ENCODE data around the gene PTGES3L. TPM values are rescaled to one million over a fixed set of nuclear protein-coding genes. Genes with fewer than 3 reads are reported as not detected.

Gene PTGES3L
- 0.15 and 0.50 TPM in 2 replicates for total RNA-seq

GRCh38 chr17:42979511-42980273, at the start of gene PTGES3L:
Gene PTGES3L, minus strand, starts transcription at chr17:42980080. Its CDS starts 27 bp downstream, at chr17:42980053.

GRCh38 chr17:43024407-43025289, 44.8 kb upstream of the PTGES3L start, which contains the start of gene RND2:
Gene RND2, plus strand, starts transcription at chr17:43025231. Its CDS starts 117 bp downstream, at chr17:43025348.

GRCh38 chr17:43021741-43022512, 42.0 kb upstream of the PTGES3L start, which contains the start of gene VAT1:
Gene VAT1, minus strand, starts transcription at chr17:43022385. Its CDS starts 63 bp downstream, at chr17:43022322.

GRCh38 chr17:43006639-43007551, 27.0 kb upstream of the PTGES3L start, which contains the start of gene IFI35:
Gene IFI35, plus strand, starts transcription at chr17:43006784. Its CDS starts 164 bp downstream, at chr17:43006948.

GRCh38 chr17:42997984-42998938, 18.4 kb upstream of the PTGES3L start, which contains the start of gene RPL27:
Gene RPL27, plus strand, starts transcription at chr17:42998419. Its CDS starts 332 bp downstream, at chr17:42998751.

GRCh38 chr17:42980274-42980765, 440 bp upstream of the PTGES3L start, which contains the start of gene RUNDC1:
Gene RUNDC1, plus strand, starts transcription at chr17:42980565. Its CDS starts 12 bp downstream, at chr17:42980577.

GRCh38 chr17:42964161-42964932, 15.5 kb downstream of the PTGES3L start, which contains the start of gene AARSD1:
Gene AARSD1, minus strand, starts transcription at chr17:42964454. Its CDS starts 14 bp downstream, at chr17:42964440.

Other genes with a start within 250 kb of the PTGES3L start
- gene EZH1, start 235.0 kb downstream of the PTGES3L start, total RNA-seq = 8.2 and 9.4 TPM in 2 replicates
- 0.59 and 1.5 TPM in 2 replicates for gene RAMP2, start 218.9 kb downstream of the PTGES3L start, total RNA-seq
- gene VPS25, start 206.6 kb downstream of the PTGES3L start, total RNA-seq = 96.5 and 96.9 TPM in 2 replicates
- 0.74 and 1.7 TPM in 2 replicates for gene WNK4, start 199.5 kb downstream of the PTGES3L start, total RNA-seq
- 90.8 and 94.0 TPM in 2 replicates for gene COA3, start 181.4 kb downstream of the PTGES3L start, total RNA-seq
- gene CNTD1, start 181.2 kb downstream of the PTGES3L start, total RNA-seq = not detected in 2 replicates
- gene BECN1, start 155.8 kb downstream of the PTGES3L start, total RNA-seq = 76.7 and 87.3 TPM in 2 replicates
- 96.9 and 104 TPM in 2 replicates for gene PSME3, start 146.7 kb downstream of the PTGES3L start, total RNA-seq
- 0.34 and 0.74 TPM in 2 replicates for gene AOC2, start 135.5 kb downstream of the PTGES3L start, total RNA-seq
- gene AOC3, start 128.9 kb downstream of the PTGES3L start, total RNA-seq = under 0.01 and 0.15 TPM in 2 replicates
- not detected in 2 replicates for gene G6PC1, start 79.3 kb downstream of the PTGES3L start, total RNA-seq
- gene AARSD1, start 15.6 kb downstream of the PTGES3L start, total RNA-seq = 27.2 and 31.5 TPM in 2 replicates
- gene RUNDC1, start 485 bp upstream of the PTGES3L start, total RNA-seq = 4.8 and 5.4 TPM in 2 replicates
- 1,301 and 1,423 TPM in 2 replicates for gene RPL27, start 18.3 kb upstream of the PTGES3L start, total RNA-seq
- gene IFI35, start 26.7 kb upstream of the PTGES3L start, total RNA-seq = 22.5 and 24.1 TPM in 2 replicates
- gene VAT1, start 42.3 kb upstream of the PTGES3L start, total RNA-seq = 189 and 196 TPM in 2 replicates
- 0.45 and 0.50 TPM in 2 replicates for gene RND2, start 45.2 kb upstream of the PTGES3L start, total RNA-seq
- 25.4 and 31.1 TPM in 2 replicates for gene BRCA1, start 145.3 kb upstream of the PTGES3L start, total RNA-seq
- 56.3 and 56.7 TPM in 2 replicates for gene NBR1, start 191.1 kb upstream of the PTGES3L start, total RNA-seq
- gene TMEM106A, start 231.8 kb upstream of the PTGES3L start, total RNA-seq = 4.4 and 5.1 TPM in 2 replicates
- not detected in 2 replicates for gene CCDC200, start 248.5 kb upstream of the PTGES3L start, total RNA-seq